HL-60 (cell line): ENCODE measurements around the gene PPP1R16B.

Source experiments
- DNase-seq, 2 experiments: peaks; one replicate each; pipeline ENCODE4 v3.0.0-alpha.2; 2010 to 2020; ENCODE audit warnings: low read depth in 1 of 2, low spot score in 1 of 2
- H3K27ac ChIP-seq: fragments of 250-450 bp; sonication (Bioruptor Pico); replicated peaks from 2 replicates; pipeline ENCODE4 v1.5.1; 2020; ENCODE audit warnings: mild to moderate bottlenecking, moderate library complexity
- H3K27me3 ChIP-seq: fragments of 250-450 bp; sonication (Bioruptor Pico); 2 replicates; pipeline ENCODE4 v1.5.1; 2021; ENCODE audit warnings: mild to moderate bottlenecking, moderate library complexity; ENCODE audit not compliant: insufficient read depth, poor library complexity, severe bottlenecking
- H3K4me3 ChIP-seq: replicated peaks from 2 replicates; pipeline ENCODE4 v1.5.1; 2011; ENCODE audit warnings: mild to moderate bottlenecking, control low read depth, low read length; ENCODE audit not compliant: insufficient read depth
- CTCF ChIP-seq: IDR thresholded peaks from one replicate; pipeline ENCODE4 v1.5.1; 2011; ENCODE audit warnings: low read length, control low read depth, inconsistent platforms; ENCODE audit not compliant: insufficient read depth
- GABPA ChIP-seq: IDR thresholded peaks from 2 replicates; pipeline ENCODE4 v1.6.1; 2012; ENCODE audit warnings: low read depth
- POLR2AphosphoS5 ChIP-seq: IDR thresholded peaks from 2 replicates; pipeline ENCODE4 v1.6.1; 2012; ENCODE audit warnings: low read depth
- REST ChIP-seq: IDR thresholded peaks from 2 replicates; pipeline ENCODE4 v1.6.1; 2012; ENCODE audit warnings: low read depth; ENCODE audit not compliant: insufficient replicate concordance
- SPI1 ChIP-seq: IDR thresholded peaks from 2 replicates; pipeline ENCODE4 v1.6.1; 2012; ENCODE audit warnings: low read depth, mild to moderate bottlenecking, borderline replicate concordance

Gene PPP1R16B

GRCh38 chr20:38828514-38829295, 23.2 kb downstream of the PPP1R16B start:
- no peak overlapping the region for H3K27ac ChIP-seq

GRCh38 chr20:38829296-38829875, 23.9 kb downstream of the PPP1R16B start:
- Histone ChIP-seq H3K4me3 (no peak overlapping the region), H3K27ac (no peak overlapping the region), H3K27me3 (no peaks in the 10 kb centered on the region)
- no peak for TF ChIP-seq GABPA
- TF ChIP-seq SPI1 = no peak
- no peak for TF ChIP-seq POLR2AphosphoS5
- TF ChIP-seq CTCF = no peak
- TF ChIP-seq REST = no peak
- DNase-seq = no peak

More at GRCh38 chr20:38828514-38829295, 23.2 kb downstream of the PPP1R16B start:
- no peaks in the 10 kb centered on the region for H3K27me3 ChIP-seq
- TF ChIP-seq REST (no peak), CTCF (no peak), GABPA (no peak), POLR2AphosphoS5 (no peak), SPI1 (no peak)
- H3K4me3 ChIP-seq = no peak overlapping the region
- DNase-seq = no peak

- Histone ChIP-seq H3K27ac (no peak overlapping the region), H3K27me3 (no peaks in the 10 kb centered on the region), H3K4me3 (no peak overlapping the region)
- TF ChIP-seq SPI1 (no peak), POLR2AphosphoS5 (no peak), CTCF (no peak), GABPA (no peak), REST (no peak)
- no peak for DNase-seq
These were observed 24.9 kb downstream of the PPP1R16B start for GRCh38 chr20:38830356-38830755.
